ENCODE data around the gene AGBL1.
A peak's percentile ranks its signal among the peaks of the same experiment; 100 is the strongest.

Gene AGBL1

GRCh38 chr15:86754846-86755245 lies 675.2 kb downstream of the AGBL1 start:
- no peak for DNase-seq

DNA sequence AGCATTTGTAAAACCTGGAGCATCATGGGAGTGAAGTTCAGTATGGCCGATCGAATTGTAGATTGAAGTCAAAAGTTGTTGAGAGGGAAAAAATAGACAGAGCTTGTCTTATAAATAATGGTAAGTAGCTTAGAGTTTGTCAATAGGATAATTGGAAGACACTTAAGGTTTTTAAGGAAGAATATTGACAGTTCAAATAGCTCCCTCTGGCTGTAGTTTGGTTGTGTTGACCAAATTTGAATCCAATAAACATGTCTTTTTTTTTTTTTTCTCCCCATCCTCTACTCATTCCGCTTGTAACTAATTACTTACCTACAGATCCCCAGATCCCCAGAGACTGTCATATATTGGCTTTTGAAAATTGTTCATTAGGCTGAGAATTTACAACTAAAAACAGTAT lies 677.0 kb downstream of the AGBL1 start:
- DNase-seq = no peak

- no peak for DNase-seq
These were observed 680.3 kb downstream of the AGBL1 start for GRCh38 chr15:86759800-86760523.

GRCh38 chr15:86762874-86763273 lies 683.2 kb downstream of the AGBL1 start:
- DNase-seq = no peak

GRCh38 chr15:86764021-86764420 lies 684.4 kb downstream of the AGBL1 start:
- no peak for DNase-seq

DNA sequence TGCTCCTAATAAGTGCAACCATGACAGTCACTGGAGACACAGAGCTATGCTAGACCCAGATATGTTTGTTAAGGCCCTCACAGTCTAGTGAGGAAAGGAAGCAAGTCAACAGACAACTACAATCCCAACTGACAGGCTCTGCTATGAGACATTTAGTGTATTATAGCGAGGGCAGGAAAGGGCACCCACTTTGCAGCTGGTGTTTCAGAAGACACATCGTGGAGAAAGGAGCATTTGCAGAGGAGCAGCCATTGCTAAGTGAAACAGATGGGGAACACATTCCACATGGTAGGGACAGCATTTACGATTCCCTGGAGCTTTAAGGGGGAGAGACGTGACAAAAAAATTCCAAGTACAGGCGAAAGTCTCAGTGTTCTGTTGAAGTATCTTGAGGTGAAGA lies 685.6 kb downstream of the AGBL1 start:
- no peak for DNase-seq

- DNase-seq = no peak
These were observed 692.8 kb downstream of the AGBL1 start for GRCh38 chr15:86772369-86773059.

DNA sequence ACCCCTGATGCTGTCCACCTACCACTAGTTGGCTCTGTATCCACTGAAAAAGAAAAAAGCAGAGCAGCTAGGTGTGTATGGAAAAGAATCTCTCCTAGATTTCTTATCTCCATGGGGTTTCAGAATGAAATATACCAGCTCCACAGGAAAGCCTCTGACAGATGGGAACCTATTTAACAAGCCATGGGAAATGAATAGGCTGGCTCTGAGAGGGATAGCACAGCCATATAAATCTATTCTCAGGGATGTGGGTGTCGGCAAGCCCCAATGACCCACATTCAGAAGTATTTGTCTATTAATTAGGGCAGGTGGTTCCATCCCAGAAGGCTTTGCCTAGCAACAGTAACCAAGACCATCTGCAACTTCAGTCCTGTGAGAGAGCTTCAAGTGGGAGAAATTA lies 694.1 kb downstream of the AGBL1 start:
- DNase-seq = peak; percentile 95

- no peak for DNase-seq
These were observed 696.5 kb downstream of the AGBL1 start for GRCh38 chr15:86776145-86776544.

GRCh38 chr15:86796521-86796920 lies 716.9 kb downstream of the AGBL1 start:
- no peak for DNase-seq

- DNase-seq = no peak
These were observed 717.5 kb downstream of the AGBL1 start for GRCh38 chr15:86797135-86797534.

- no peak for DNase-seq
These were observed 719.6 kb downstream of the AGBL1 start for GRCh38 chr15:86799226-86799625.

- DNase-seq = no peak
These were observed 722.6 kb downstream of the AGBL1 start for GRCh38 chr15:86802244-86802643.

GRCh38 chr15:86804406-86804805 lies 724.7 kb downstream of the AGBL1 start:
- no peak for DNase-seq

DNA sequence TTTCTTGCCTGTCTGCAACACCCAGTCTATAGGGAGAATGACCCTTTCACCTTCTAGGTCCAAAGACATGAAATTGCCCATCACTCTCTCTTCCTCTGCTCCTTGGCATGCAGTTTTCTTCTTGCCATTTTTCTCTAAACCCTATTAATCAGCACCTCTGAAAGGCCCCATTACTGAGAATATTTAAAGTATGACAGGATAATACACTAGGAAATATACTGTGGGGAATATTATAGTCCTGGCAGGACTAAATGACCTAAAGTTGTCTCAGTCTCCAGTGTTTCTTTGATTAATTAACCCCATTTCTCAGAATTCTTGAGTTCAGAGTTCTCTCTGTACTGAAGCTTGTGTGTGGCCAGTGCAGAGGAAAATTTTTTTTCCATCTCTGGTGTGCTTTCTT lies 730.7 kb downstream of the AGBL1 start:
- DNase-seq = no peak

GRCh38 chr15:86813892-86814291 lies 734.2 kb downstream of the AGBL1 start:
- DNase-seq = no peak

- no peak for DNase-seq
These were observed 749.6 kb downstream of the AGBL1 start for GRCh38 chr15:86829245-86829644.

DNA sequence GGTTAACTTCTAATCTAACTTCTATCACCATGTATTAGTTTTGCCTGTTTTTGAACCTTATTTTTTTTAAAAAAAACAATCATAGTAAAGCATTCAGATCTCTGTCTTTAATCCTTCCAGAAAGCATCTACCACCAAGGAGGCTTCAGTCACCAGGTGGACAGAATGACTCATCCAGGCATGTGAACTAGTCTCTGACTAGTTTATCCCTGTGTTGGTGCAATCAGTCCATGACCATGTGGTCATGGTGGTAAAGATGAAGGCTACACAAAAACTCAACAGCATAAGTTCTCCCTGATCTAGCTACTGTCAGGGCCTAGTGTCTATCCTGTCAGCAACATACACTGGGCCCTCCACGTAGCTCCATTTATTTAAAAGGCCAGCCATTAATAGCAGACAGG lies 750.6 kb downstream of the AGBL1 start:
- no peak for DNase-seq

DNA sequence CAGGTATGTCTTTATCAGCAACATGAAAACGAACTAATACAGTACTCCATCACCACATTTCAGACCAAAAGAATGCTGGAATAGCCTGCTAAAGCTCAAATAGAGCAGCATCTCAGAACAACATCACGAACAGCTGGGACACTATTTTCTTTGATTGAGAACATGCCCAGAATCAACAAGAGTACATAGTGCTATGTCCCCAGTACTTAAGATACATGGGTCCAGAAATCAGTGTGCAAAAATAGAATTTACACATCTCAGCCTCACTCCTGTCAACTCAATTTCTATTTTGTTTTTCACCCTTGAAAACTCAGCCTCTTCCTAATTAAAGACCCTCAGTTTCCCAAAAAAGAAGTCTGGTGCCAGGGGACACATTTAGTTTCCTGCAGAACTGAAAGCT lies 753.9 kb downstream of the AGBL1 start:
- no peak for DNase-seq

DNA sequence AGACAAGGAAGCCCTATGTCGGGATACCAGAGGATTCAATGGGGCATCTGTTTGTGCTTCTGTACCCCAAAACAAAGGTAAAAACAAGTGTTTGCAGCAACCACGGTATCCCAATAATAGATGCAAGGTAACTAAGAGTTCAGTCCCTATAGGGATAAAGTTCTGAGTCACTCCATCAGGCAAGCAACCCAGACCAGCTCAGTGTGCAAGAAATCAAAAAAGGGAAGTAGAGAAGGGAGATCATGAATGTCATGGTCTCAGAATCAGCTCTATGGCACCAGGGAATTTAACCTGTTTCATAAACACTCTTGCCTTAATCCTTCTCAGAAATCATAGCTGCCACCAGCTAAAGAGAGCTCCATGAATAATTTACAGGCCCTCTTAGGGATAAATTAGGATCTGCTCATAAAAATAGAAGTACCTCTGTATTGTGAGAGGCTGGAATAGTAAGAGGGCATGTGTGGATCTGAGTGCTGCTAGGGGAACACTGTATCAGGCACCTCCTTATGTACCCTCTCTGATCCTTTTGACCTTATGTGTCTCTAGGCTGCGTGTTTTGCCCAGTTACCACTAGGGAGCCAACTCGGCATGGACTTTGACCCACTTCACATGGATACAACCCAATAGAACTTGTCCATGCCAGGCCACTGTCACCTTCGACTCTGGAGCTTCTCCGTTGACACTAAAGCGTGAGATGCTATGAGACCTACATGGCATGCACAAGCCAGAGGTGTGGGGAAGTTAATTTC lies 754.6 kb downstream of the AGBL1 start:
- DNase-seq = no peak

- no peak for DNase-seq
These were observed 757.8 kb downstream of the AGBL1 start for GRCh38 chr15:86837294-86838061.

DNA sequence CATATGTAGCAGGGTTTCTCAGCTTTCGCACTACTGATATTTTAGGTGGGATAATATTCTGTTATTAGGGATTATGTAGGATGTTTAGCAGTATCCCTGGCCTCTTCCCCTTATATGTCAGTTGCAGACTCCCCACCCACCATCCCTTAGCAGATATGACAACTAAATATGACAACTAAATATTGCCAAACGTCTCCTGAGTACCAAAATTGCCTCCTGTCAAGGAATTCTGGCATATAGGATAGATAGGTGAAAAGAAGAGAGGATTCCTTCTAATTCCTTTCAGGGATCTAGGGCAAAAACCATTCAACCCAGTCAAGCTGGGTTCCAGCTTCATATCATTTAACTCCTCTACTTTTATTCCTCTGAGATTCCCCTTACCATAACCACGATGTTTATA lies 759.8 kb downstream of the AGBL1 start:
- DNase-seq = no peak

DNA sequence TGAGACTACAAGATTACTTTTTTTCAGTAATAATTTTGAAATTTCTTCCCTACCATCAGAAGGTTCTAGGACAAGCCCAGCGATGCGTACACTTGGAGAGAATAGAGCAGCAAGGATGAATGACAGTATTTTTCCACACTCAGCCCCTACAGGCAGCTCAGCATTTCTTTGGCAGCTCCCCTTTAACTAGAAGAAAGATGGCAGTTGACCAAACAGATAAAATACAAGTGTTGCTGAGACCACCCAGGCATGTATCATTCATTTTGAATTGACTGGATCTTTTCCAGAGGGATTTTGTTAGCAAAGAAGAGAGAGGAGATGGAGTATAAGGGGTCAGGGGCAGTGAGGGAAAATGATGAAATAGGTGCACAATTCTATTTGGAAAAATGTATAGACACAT lies 761.3 kb downstream of the AGBL1 start:
- no peak for DNase-seq

Measured in NCI-H1417 treated with DMSO at 0.1 percent for 48 hours (cell line).